ENCODE measurements around the gene COL4A6.

- TF ChIP-seq POLR2A (IDR thresholded peaks at IDR 0.05; ENCODE audit: low read length) (no peak), GATA1 (IDR thresholded peaks at IDR 0.05; ENCODE audit: low read depth, low read length) (no peak)
Observed at GRCh38 chrX:108362026-108362425, 76.2 kb downstream of the COL4A6 start.
